K562 (cell line): ENCODE measurements around the gene TNP1.

ENCODE experiments used
- GABPA ChIP-seq: fragments of 200-800 bp; sonication (Bioruptor generic); conservative IDR thresholded peaks from 2 replicates; pipeline ENCODE4 v1.6.1; 2016; ENCODE audit warnings: low read depth, missing genetic modification characterization, missing compliant biosample characterization
- MCM2 ChIP-seq: fragments of 450-650 bp; IDR thresholded peaks from 2 replicates; pipeline ENCODE4 v1.6.1; 2017; ENCODE audit warnings: low read depth, mild to moderate bottlenecking
- POLR2A ChIP-seq: fragments of 450-650 bp; conservative IDR thresholded peaks from 2 replicates; pipeline ENCODE4 v1.6.1; 2016
- POLR2AphosphoS5 ChIP-seq: IDR thresholded peaks from 2 replicates; pipeline ENCODE4 v1.6.1; 2011; ENCODE audit warnings: mild to moderate bottlenecking, low read depth, low read length, moderate library complexity; ENCODE audit not compliant: control insufficient read depth, insufficient read depth
- TCF3 ChIP-seq: sonication (generic); formaldehyde crosslinking; IDR thresholded peaks from 2 replicates; pipeline ENCODE4 v1.4.0; 2020; ENCODE audit warnings: mild to moderate bottlenecking, missing genetic modification reagents
- TRIM24 ChIP-seq, 2 experiments: fragments of 450-650 bp; IDR thresholded peaks; 2 replicates each; pipeline ENCODE4 v1.6.1; 2016
- ZFP1 ChIP-seq: fragments of 450-650 bp; formaldehyde crosslinking; IDR thresholded peaks from 2 replicates; pipeline ENCODE4 v1.4.0; 2020; ENCODE audit warnings: mild to moderate bottlenecking, mixed read lengths
- ZNF398 ChIP-seq: fragments of 250-450 bp; sonication (Bioruptor Pico); IDR thresholded peaks from 2 replicates; pipeline ENCODE4 v1.8.0; 2021; ENCODE audit warnings: moderate library complexity, mild to moderate bottlenecking, inconsistent platforms

- TF ChIP-seq TRIM24 (IDR thresholded peaks at IDR 0.05) (no peak), ZFP1 (CRISPR knock-in tag) (no peak), POLR2AphosphoS5 (no peak), ZNF398 (CRISPR knock-in tag) (no peak), POLR2A (no peak), MCM2 (no peak), GABPA (tag) (no peak), TCF3 (CRISPR knock-in tag) (no peak)
These were observed 45.1 kb upstream of the TNP1 start for GRCh38 chr2:216904974-216905373.
